NCI-H526 treated with DMSO at 0.1 percent for 48 hours (cell line): Measurements from ENCODE around the gene CLEC18B.
"Not testable (repeated sequence)": the region's sequence is repeated elsewhere in the genome, so short reads cannot be mapped to it uniquely, and the experiment has no call there.

Experiments used
- DNase-seq: peaks from one replicate; lab custom pipeline; 2025; lab: John Stamatoyannopoulos, UW

Gene CLEC18B

DNA sequence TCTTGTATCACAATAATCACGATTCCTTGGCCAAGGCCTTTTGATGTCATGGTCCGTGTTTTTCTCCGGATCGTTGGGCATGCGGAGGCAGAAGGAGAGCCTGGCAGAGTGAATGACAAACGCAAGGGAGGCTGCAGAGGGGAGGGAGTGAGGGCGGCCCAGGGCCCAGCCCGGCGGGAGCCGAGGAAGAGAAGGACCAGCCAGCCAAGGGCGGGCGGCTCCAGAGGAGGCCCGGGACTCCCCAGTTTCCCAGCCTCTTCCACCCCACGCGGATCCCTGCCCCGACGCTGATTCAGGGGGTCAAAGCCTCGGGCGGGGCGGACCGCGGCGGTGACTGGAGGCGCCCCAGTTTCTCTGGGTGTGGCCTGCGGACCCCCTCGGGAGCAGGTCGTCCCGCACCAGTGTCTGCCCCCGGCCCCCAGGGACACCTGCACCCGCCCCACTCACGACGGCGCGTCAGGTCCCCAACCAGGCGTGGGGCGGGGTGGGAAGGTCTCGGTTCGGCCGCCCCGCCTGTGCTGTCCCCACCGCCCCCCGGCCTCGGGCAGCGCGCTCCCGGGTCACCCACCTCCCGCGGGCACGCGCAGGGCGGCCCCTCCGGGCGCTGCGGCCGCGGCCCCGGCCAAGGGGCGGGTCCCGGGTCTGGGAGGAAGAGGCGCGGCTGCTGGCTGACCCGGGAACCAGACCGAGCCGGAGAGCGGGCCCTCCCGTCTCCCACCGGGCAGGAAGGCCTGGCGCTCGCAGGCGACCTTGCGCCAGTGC, 14.5 kb downstream of the CLEC18B start:
- not testable (repeated sequence) for DNase-seq

DNA sequence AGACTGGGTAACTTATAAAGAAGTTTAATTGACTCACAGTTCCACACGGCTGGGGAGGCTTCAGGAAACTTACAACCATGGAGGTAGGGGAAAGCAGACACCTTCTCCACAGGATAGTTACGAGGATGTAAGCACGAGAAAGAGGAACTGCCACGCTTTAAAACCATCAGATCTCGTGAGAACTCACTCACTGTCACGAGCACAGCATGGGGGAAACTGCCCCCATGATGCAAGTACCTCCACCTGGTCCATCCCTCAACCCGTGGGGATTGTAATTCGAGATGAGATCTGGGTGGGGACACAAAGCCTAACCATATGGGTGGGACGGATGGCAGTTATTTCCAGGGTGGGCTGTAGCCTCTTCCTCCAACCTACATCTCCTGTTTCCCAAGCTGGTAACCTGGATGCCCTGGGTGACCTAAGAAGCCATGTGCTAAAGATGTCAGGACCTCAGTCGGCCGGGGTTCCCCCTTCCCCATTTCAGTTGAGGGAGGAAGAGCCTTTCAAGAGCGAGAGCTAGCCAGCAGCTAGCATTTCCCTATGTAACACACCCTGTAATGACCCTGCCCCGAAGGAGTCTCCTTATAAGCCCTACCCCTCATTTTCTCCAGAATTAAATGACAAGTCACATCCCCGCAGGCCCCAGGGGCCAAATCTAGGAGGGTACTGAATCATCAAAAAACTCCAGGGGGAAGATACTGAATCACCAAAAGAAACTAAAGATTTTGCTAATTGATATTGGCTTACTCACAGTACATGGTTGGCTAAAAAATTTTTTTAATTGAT, 16.9 kb downstream of the CLEC18B start:
- DNase-seq, result not testable (repeated sequence)

DNA sequence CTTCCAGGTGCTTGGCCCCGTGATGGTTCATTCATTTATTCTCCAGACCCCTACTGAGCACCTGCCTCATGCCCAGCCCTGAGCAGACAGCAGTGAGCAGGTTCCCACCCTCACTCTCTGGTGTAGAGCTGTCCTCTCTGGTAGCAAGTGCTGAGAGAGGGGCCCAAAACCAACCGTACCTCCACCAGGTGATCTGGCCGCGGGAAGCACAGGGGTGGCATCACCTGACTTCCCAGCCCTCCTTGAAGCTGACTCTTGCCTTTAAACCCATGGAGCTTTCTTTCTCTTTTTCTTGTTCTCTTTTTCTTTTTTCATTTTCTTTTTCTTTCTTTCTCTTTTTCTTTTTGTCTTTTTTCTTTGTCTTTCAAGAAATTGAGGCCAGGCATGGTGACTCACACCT, 21.0 kb downstream of the CLEC18B start:
- DNase-seq, result not testable (repeated sequence)

DNA sequence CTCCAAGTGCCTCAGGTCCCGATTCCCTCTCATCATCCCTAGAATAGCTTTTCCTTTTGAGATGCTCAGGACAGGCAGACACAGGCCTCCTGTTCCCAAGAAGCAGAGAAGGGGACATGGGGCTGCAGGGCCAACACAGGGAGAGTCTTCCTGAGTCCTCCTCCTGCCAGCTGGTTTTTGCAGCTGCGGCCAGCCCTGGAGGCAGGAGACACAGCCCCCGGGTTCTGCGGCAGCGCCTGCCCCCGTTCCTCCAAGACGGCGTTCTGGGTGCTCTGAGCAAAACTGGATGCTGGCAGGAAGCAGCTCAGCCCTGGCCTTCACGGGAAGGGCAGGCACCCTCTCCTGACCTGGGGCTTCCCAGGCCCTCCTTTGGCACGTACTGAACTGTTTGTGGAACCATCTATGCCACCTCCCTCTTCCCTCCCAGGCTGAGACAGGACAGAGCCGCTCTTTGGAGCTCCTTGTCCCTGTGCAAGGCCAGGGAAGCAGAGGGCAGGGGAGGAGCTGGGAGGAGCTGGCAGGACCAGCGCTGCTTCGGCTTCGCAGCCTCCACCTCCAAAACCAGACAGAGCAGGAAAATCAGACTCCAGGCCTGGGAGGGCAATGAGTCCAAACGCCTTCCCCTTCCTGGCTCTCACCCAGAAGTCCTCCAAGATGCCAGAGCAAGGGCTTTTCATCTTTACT, 22.9 kb downstream of the CLEC18B start:
- DNase-seq, result not testable (repeated sequence)

DNA sequence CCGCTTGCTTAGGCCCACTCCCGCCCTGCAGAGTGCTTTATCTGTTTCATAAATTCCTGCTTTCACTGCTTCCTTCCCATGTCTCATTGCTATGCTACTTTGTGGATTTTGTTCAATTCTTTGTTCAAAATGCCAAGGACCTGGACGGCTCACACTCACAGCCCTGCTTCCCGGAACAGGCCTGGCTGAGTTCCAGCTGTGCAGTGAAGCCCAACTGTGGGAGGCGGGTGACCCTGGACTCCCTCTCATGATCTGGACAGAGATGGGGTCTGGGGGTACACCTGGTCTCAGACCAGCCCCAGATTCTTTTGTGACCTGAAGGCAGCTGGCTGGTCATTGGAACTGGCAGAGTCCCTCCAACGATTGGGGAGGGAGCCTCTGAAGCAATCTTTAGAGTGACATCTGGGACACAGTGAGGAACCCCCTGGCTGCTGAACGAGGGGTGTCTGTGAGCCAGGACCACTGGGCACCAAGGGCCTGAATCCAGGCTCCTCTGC, 24.7 kb downstream of the CLEC18B start:
- DNase-seq, result not testable (repeated sequence)

DNA sequence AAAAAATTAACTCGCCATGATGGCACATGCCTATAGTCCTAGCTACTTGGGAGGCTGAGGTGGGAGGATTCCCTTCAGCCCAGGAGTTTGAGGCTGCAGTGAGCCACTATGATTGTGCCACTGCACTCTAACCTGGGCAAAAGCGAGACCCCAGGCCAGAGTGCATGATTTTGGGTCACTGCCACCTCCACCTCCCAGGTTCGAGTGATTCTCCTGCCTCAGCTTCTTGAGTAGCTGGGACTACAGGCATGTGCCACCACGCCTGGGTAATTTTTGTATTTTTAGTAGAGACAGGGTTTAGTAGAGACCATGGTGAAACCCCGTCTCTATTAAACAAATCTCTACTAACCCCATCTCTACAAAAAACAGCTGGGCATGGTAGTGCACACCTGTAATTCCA, 26.7 kb downstream of the CLEC18B start:
- not testable (repeated sequence) for DNase-seq

DNA sequence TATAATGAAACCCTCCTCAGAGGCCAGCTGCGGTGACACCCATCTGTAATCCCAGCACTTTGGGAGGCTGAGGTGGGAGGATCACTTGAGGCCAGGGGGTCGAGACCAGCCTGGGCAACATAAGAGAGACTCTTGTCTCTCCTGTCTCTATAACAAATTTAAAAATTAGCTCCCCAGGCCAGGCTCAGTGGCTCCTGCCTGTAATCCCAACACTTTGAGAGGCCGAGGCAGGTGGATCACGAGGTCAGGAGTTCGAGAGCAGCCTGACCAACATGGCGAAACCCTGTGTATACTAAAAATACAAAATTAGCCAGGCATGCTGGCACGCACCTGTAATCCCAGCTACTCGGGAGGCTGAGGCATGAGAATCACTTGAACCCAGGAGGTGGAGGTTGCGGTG, 27.1 kb downstream of the CLEC18B start:
- not testable (repeated sequence) for DNase-seq

DNA sequence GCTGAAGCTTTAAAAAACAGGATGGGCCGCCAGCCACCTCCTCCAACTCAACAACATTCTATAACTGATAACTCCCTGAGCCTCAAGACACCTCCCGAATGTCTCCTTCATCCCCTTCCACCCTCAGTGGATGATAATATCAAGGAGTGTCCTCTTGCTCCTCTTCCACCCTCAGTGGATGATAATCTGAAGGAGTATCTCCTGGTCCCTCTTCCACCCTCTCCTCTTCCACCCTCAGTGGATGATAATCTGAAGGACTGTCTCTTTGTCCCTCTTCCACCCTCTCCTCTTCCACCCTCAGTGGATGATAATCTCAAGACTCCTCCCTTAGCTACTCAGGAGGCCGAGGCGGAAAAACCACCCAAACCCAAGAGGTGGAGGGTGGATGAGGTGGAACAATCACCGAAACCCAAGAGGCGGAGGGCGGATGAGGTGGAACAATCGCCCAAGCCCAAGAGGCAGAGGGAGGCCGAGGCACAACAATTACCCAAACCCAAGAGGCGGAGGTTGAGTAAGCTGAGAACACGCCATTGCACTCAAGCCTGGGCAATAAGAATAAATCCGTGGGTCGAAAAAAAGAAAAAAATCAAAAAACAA, 29.7 kb downstream of the CLEC18B start:
- not testable (repeated sequence) for DNase-seq

DNA sequence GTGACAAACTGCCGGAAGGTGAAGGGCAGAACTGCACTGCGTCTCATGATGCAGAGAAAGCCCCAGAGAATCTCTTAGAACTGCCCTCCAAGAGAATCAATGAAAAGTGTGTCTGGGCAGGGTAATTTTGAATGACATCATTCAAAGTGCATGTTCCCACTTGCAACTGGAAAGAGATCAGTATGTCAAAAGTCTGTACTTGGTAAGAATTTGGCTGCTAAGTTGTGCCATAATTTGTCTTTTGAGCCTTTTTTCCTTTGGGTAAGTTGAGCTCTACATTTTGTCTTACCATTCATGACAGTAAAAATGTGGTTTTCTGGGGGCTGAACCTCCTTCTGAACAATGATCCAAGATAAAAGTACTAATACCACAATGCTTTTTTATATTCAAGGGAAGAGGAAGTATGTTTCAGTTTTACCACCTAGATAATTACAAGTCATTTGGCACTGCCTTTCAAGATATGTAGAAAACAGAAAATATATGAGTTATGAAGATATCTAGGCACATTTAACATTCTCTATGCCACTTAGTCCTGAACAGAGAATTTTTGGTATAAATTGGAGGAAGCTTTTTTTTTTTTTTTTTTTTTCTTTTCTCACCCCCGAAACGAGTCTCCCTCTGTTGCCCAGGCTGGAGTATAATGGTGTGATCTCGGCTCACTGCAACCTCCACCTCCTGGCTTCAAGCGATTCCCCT, 38.8 kb downstream of the CLEC18B start:
- DNase-seq, result not testable (repeated sequence)

DNA sequence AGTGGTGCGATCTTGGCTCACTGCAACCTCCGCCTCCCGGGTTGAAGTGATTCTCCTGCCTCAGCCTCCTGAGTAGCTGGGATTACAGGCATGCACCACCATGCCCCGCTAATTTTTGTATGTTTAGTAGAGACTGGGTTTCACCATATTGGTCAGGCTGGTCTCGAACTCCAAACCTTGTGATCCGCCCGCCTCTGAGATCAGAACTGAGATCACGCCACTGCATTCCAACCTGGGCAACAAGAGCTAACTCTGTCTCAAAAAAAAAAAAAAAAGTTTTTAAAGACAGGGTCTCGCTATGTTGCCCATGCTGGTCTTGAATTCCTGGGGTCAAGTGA, 47.5 kb downstream of the CLEC18B start:
- DNase-seq, result not testable (repeated sequence)

DNA sequence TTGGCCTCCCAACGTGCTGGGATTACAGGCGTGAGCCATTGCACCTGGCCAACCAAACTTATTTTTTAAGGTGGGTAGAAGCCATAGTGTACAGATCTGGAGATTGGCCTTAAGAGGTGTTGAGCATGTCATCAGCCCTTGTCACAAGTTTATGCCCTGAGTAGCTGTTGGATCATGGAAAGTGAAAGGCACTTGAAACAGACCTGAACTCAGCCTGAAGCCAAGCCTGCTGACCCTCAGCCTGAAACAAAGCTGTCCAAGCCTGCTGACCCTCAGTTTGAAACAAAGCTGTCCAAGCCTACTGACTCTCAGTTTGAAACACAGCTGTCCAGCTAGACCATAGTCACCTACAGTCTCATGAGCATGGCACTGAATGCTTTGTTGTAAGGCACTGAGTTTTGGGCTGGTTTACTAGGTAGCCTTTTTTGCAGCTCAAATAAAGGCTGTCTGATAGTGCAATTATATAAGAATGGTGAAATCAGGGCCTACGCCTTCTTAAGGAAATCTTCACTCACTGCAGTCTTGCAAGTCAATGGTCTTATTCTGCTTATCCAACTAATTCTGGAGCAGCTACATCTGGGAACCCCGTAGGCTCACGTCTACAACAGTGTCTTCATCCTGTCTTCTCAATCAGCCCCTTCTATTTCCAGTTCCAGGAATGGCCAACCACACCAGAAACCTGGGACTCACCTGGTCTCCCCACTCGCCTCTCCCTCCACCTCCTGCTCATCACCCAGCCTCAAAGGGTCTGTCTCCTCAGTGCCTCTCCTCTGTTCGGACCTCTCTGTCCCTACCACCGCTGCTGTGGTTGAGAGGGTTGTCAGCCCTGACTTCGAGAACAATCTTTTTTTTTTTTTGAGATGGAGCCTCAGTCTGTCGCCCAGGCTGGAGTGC, 48.1 kb downstream of the CLEC18B start:
- DNase-seq, result no peak

DNA sequence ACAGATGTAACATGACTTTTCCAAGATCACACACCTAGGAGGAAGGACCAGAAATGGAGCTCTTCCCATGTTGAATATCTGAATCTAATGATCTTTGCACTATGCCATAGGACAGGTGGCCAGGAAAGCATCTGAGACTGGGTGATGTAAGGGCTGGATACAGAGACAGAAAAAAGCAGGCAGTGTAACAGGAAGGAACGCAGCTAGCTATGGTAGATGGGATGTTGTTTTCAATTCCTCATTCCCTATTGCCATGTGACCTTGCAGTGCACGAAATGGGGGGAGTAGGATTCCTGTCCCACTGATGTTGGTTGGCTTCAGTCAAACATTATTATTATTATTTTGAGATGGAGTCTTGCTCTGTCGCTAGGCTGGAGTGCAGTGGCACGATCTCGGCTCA, 48.9 kb downstream of the CLEC18B start:
- no peak for DNase-seq

DNA sequence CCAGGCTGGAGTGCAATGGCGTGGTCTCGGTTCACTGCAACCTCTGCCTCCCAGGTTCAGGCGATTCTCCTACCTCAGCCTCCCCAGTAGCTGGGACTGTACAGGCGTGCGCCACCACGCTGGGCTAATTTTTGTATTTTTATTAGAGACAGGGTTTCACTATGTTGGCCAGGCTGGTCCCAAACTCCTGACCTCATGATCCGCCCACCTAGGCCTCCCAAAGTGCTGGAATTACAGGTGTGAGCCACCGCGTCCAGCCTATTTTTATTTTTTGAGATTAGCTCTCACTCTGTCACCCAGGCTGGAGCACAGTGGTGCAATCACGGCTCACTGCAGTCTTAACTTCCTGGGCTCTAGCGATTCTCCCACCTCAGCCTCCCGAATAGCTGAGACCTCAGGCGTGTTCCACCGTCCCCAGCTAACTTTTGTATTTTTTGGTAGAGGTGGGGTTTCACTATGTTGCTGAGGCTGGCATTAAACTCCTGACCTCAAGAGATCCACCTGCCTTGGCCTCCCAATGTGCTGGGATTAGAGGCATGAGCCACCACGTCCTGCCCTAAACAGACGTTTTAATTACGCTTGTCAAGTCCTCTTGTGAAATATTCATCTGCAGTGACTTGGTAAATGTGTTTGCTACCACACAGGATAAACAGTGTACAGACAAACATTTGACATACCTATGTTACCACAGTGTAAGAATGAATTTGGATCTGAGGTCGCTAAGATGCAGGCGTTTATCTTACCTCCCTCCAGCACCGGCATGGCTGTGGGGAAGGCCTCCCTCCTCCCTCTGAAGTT, 50.7 kb downstream of the CLEC18B start:
- not testable (repeated sequence) for DNase-seq

DNA sequence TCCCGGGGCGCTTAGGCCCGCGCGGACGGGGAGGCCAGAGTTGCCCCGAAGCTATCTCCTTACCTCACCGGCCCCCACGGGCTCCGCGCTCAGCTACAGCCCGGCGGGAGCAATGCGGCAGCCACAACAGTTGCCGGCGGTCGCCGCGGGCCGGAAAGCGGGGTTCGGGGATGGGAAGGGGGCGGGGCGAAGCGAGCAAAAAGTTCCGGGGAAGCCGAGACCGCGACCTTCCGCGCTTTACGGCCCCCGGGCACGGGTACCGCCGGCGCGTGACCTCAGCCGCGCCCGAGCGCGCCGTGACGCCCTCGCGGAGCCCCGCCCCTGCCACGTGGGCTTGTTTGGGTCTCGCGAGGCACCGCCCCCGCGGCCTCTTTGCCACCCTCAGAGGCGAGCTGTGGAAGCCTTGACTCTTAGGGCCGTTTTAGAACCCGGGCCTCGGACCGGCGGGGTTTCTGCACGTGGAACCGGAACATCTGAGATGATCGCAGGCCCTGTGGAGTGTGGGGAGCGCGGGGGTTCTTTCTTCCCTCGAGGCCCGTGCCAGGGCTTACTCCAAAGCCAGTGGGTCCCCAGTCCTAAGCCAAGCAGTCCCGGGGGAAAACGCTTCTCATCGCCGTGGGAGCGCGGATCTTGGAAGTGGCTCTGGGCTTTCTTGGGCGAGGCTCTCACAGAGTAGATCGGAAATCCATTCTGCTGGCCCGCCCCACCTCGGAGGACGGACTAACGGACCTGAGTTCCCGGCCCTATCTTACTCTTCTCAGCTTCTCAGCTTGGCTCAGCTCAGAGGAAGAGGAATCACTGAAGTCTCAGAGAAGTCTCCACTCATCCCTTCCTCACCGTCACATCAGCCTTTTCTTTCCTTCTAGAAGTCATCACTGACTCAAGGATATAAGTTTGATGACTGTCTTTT, 53.0 kb downstream of the CLEC18B start:
- DNase-seq, result peak; percentile 32

DNA sequence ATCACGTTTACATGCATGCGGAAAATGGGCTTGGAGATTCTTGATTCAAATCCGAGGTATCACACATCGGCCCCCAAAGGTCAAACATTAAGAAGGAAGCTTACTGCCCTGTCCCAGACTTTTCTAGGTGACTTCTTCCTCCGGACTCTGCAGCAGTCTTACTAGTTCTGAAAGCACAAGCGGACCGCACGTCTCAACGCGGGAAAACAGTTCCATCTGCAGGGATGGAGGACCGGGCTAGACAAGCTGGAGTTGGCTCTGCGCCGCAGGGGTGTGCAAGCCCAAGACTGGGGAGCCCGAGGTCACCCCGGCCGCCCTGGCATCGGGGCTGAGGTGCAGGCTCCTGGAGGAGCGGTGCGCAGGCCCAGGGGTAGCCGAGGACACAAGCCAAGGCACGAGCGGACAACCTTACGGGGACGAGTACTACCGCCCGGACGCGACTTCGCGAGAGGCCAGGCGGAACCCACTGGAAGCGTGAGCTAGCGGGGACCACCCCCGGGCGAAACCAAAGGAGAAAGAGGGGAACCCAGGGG, 53.7 kb downstream of the CLEC18B start:
- not testable (repeated sequence) for DNase-seq

DNA sequence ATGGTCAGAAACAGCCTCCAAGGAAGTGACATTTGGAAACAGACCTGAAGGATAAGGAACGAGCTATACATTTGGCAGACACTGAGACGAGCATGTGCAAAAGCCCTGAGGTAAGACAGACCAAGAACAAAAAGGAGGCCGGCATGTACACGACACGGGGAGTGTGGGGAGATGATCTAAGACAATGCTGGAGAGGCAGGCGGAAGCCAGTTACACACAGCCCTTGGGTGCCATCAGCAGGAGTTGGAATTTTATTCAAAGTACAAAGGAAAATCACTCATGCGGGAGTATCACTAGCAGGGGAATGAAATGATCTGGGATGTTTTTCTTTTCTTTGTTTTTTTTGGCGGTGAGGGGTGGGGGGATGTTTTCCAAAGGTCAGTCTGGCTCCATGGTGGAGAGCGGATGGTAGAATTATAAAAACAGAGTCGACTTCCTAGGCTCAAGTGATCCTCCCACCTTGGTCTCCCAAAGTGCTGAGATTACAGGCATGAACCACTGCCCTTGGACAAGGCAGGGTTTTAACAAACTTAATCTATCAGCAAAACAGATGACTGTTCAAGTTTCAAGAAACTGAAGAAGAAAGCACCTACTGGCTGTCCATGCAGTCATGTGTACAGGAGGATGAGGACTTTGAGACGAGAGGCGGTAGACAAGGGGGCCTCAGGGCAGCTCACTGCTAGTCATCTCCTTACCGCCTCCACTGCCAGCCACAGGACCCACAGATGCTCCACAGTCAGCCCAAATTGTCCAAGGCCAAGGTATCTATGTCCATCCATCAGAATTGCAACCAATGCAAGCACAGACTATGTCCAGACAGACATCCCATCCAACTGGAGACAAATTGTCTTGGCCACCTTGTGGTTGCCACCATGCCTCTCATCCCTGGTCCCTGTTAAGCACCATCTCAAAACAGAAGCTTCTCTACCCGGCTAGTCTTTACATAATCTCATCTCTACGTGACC, 59.4 kb downstream of the CLEC18B start:
- not testable (repeated sequence) for DNase-seq
